Measurements from ENCODE around the gene BTBD1.

Gene BTBD1

GRCh38 chr15:82970078-82970686 is 96.9 kb downstream of the BTBD1 start:
- Mint-ChIP-seq H3K9me3 (ENCODE audit: low read depth) (no peaks in the 10 kb centered on the region), H3K27ac (no peak overlapping the region), H3K36me3 (peaks cover 2% of the 10 kb centered on the region), H3K4me1 (ENCODE audit: low read depth) (no peaks in the 10 kb centered on the region), H3K4me3 (no peak overlapping the region), H3K27me3 (no peaks in the 10 kb centered on the region)

GRCh38 chr15:82969353-82969752 is 97.7 kb downstream of the BTBD1 start:
- no peaks in the 10 kb centered on the region for H3K9me3 Mint-ChIP-seq (ENCODE audit: low read depth)
- H3K27ac Mint-ChIP-seq: no peak overlapping the region
- H3K4me1 Mint-ChIP-seq (ENCODE audit: low read depth): no peaks in the 10 kb centered on the region
- H3K27me3 Mint-ChIP-seq: no peaks in the 10 kb centered on the region
- no peak overlapping the region for H3K4me3 Mint-ChIP-seq
- peaks cover 2% of the 10 kb centered on the region for H3K36me3 Mint-ChIP-seq

GRCh38 chr15:82968066-82968465 is 99.0 kb downstream of the BTBD1 start:
- peaks cover 2% of the 10 kb centered on the region for H3K36me3 Mint-ChIP-seq
- H3K4me3 Mint-ChIP-seq: no peak overlapping the region
- no peaks in the 10 kb centered on the region for H3K4me1 Mint-ChIP-seq (ENCODE audit: low read depth)
- no peak overlapping the region for H3K27ac Mint-ChIP-seq
- no peaks in the 10 kb centered on the region for H3K27me3 Mint-ChIP-seq
- H3K9me3 Mint-ChIP-seq (ENCODE audit: low read depth): no peaks in the 10 kb centered on the region

GRCh38 chr15:82966671-82967071 is 100.4 kb downstream of the BTBD1 start:
- Mint-ChIP-seq H3K4me3 (no peak overlapping the region), H3K36me3 (no peaks in the 10 kb centered on the region), H3K27me3 (no peaks in the 10 kb centered on the region), H3K9me3 (ENCODE audit: low read depth) (no peaks in the 10 kb centered on the region), H3K27ac (no peak overlapping the region), H3K4me1 (ENCODE audit: low read depth) (no peaks in the 10 kb centered on the region)
